HCT116 (cell line): ENCODE results near the gene ELL2. TPM values are rescaled to one million over a fixed set of nuclear protein-coding genes. Genes with fewer than 3 reads are reported as not detected.

ENCODE experiments used
- ATAC-seq: fragments of 200-7000 bp; cut with Tn5 transposase; 2 replicates; pipeline ENCODE4 v1.9.1; 2020; ENCODE audit warnings: mild to moderate bottlenecking, moderate library complexity
- BruUV-seq: library from RNA; stranded (reverse); fragments of 400-500 nt; replicated peaks from 2 replicates; lab custom pipeline; 2021; lab: Mats Ljungman, UMichigan
- CTCF ChIA-PET: fragments of 300-600 bp; sonication (Branson Sonifier 250); formaldehyde crosslinking; loops from one replicate; lab custom pipeline; 2021; ENCODE audit warnings: antibody characterized with exemption; lab: Charles Lee
- POLR2A ChIA-PET: fragments of 300-600, 350-600 bp; sonication (Branson Sonifier 250); formaldehyde crosslinking; loops from one replicate; lab custom pipeline; 2021; ENCODE audit warnings: antibody characterized with exemption; lab: Charles Lee
- RAD21 ChIA-PET, 2 experiments: fragments of 300-600 bp; sonication (Branson Sonifier 250); formaldehyde crosslinking; loops; one replicate each; lab custom pipeline; 2023; ENCODE audit warnings: low total read pairs in 2 of 2; ENCODE audit not compliant: uncharacterized antibody in 2 of 2, unreplicated experiment in 2 of 2, low non-redundant PET in 1 of 2; lab: Charles Lee
- DNase-seq: peaks from one replicate; pipeline ENCODE4 v3.0.0-alpha.2; 2010; ENCODE audit warnings: low read depth, low spot score
- H2AFZ ChIP-seq: fragments of 200-600 bp; shearing (Covaris generic), sonication (generic); 2 replicates; pipeline ENCODE4 v1.6.1; 2017; ENCODE audit warnings: low read depth, mixed run types, mixed read lengths, antibody characterized with exemption, low read length; ENCODE audit not compliant: poor library complexity, severe bottlenecking
- H3K27ac ChIP-seq: 2 replicates; pipeline ENCODE4 v1.5.1; 2012; ENCODE audit warnings: low read depth, low read length
- H3K27me3 ChIP-seq: fragments of 200-600 bp; sonication (generic); 2 replicates; pipeline ENCODE4 v1.6.1; 2016; ENCODE audit warnings: mixed run types, low read length, mixed read lengths; ENCODE audit not compliant: insufficient read depth
- H3K36me3 ChIP-seq, 2 experiments: fragments of 200-500 bp in 1 of 2; fragments of 200-600 bp in 1 of 2; sonication (Bioruptor generic) in 1 of 2; sonication (generic) in 1 of 2; 2 replicates each; pipeline versions ENCODE4 v1.5.1 to v1.6.1; 2014 to 2016; ENCODE audit warnings: low read length in 2 of 2, inconsistent platforms in 1 of 2, mixed read lengths in 1 of 2, mixed run types in 1 of 2; ENCODE audit not compliant: insufficient read depth in 2 of 2, control insufficient read depth in 1 of 2
- H3K4me1 ChIP-seq, 2 experiments: fragments of 200-600 bp in 1 of 2; sonication (generic) in 1 of 2; 2 replicates each; pipeline versions ENCODE4 v1.5.1 to v1.6.1; 2012 to 2017; ENCODE audit warnings: low read length in 2 of 2, inconsistent platforms in 1 of 2, mild to moderate bottlenecking in 1 of 2, mixed read lengths in 1 of 2, mixed run types in 1 of 2, moderate library complexity in 1 of 2; ENCODE audit not compliant: insufficient read depth in 2 of 2, control insufficient read depth in 1 of 2
- H3K4me2 ChIP-seq: fragments of 200-600 bp; sonication (generic); 2 replicates; pipeline ENCODE4 v1.6.1; 2017; ENCODE audit warnings: mixed run types, low read length, mixed read lengths
- H3K4me3 ChIP-seq, 2 experiments: fragments of 200-600 bp in 1 of 2; sonication (generic) in 1 of 2; replicated peaks in 1 of 2; 2 replicates each; pipeline ENCODE4 v1.5.1; 2011 to 2016; ENCODE audit warnings: low read length in 2 of 2, control low read depth in 1 of 2, low read depth in 1 of 2, mild to moderate bottlenecking in 1 of 2, mixed read lengths in 1 of 2, mixed run types in 1 of 2
- H3K79me2 ChIP-seq: fragments of 200-600 bp; sonication (generic); 2 replicates; pipeline ENCODE4 v1.6.1; 2017; ENCODE audit warnings: mild to moderate bottlenecking, mixed run types, low read length, moderate library complexity, mixed read lengths; ENCODE audit not compliant: insufficient read depth
- H3K9ac ChIP-seq: fragments of 200-600 bp; sonication (generic); 2 replicates; pipeline ENCODE4 v1.6.1; 2016; ENCODE audit warnings: low read length, mixed read lengths
- H3K9me2 ChIP-seq: fragments of 200-600 bp; sonication (generic), shearing (Covaris generic); 2 replicates; pipeline ENCODE4 v1.6.1; 2017; ENCODE audit warnings: mixed run types, mild to moderate bottlenecking, moderate library complexity; ENCODE audit not compliant: insufficient read depth
- H3K9me3 ChIP-seq, 2 experiments: fragments of 200-500 bp in 1 of 2; fragments of 200-600 bp in 1 of 2; sonication (Bioruptor generic) in 1 of 2; sonication (generic) in 1 of 2; 2 replicates each; pipeline ENCODE4 v1.6.1; 2014 to 2017; ENCODE audit warnings: low read length in 2 of 2, mixed read lengths in 2 of 2, inconsistent platforms in 1 of 2, low read depth in 1 of 2, mild to moderate bottlenecking in 1 of 2, mixed run types in 1 of 2, moderate library complexity in 1 of 2; ENCODE audit not compliant: control insufficient read depth in 1 of 2, insufficient read depth in 1 of 2
- H4K20me1 ChIP-seq: fragments of 200-600 bp; sonication (generic), shearing (Covaris generic); 2 replicates; pipeline ENCODE4 v1.6.1; 2017; ENCODE audit warnings: mixed run types, mild to moderate bottlenecking, moderate library complexity; ENCODE audit not compliant: insufficient read depth
- EZH2 ChIP-seq: fragments of 200-600 bp; sonication (generic); IDR thresholded peaks from 2 replicates; pipeline ENCODE4 v1.6.1; 2017; ENCODE audit warnings: antibody characterized with exemption, mixed run types
- EZH2phosphoT487 ChIP-seq: fragments of 200-600 bp; IDR thresholded peaks from 2 replicates; pipeline ENCODE4 v1.6.1; 2018; ENCODE audit warnings: antibody characterized with exemption, borderline replicate concordance
- JUND ChIP-seq: IDR thresholded peaks from 2 replicates; pipeline ENCODE4 v1.6.1; 2012
- RAD21 ChIP-seq: IDR thresholded peaks from 2 replicates; pipeline ENCODE4 v1.6.1; 2012; ENCODE audit warnings: low read depth, mild to moderate bottlenecking
- SP1 ChIP-seq: IDR thresholded peaks from 2 replicates; pipeline ENCODE4 v1.6.1; 2012; ENCODE audit warnings: low read depth
- SRF ChIP-seq: IDR thresholded peaks from 2 replicates; pipeline ENCODE4 v1.6.1; 2012; ENCODE audit warnings: low read depth
- intact Hi-C: fragments of 100-400 bp; cut with micrococcal nuclease; formaldehyde crosslinking; loops from 2 replicates; pipeline ENCODE4 v1.10.0; 2022
- total RNA-seq: library from RNA; stranded (reverse); gene quantifications from one replicate; pipeline ENCODE4 v1.2.1, GENCODE V29; 2021; ENCODE audit not compliant: unreplicated experiment
- TF ChIP-seq, protein P1 (sequence below): IDR thresholded peaks from 2 replicates; pipeline ENCODE4 v1.6.1; 2011; ENCODE audit warnings: mild to moderate bottlenecking, low read length, moderate library complexity; ENCODE audit not compliant: insufficient replicate concordance; ENCODE audit errors: extremely low read depth
- TF ChIP-seq, protein P2 (sequence below): IDR thresholded peaks from 2 replicates; pipeline ENCODE4 v1.6.1; 2012
- TF ChIP-seq, protein P3 (sequence below): IDR thresholded peaks from 2 replicates; pipeline ENCODE4 v1.6.1; 2012; ENCODE audit warnings: low read depth
- TF ChIP-seq, protein P4 (sequence below), 3 experiments: fragments of 200-600 bp in 1 of 3; sonication (generic) in 1 of 3; IDR thresholded peaks in 2 of 3; conservative IDR thresholded peaks in 1 of 3; 2 replicates each; pipeline ENCODE4 v1.5.1; 2012 to 2017; ENCODE audit warnings: low read depth in 2 of 3, low read length in 2 of 3, antibody characterized with exemption in 1 of 3, borderline replicate concordance in 1 of 3, control low read depth in 1 of 3, mild to moderate bottlenecking in 1 of 3, mixed read lengths in 1 of 3, mixed run types in 1 of 3, moderate library complexity in 1 of 3; ENCODE audit not compliant: insufficient read depth in 1 of 3

The ELL2 gene
- total RNA-seq, 1 experiment from 2014 or later = 29.8 TPM

DNA sequence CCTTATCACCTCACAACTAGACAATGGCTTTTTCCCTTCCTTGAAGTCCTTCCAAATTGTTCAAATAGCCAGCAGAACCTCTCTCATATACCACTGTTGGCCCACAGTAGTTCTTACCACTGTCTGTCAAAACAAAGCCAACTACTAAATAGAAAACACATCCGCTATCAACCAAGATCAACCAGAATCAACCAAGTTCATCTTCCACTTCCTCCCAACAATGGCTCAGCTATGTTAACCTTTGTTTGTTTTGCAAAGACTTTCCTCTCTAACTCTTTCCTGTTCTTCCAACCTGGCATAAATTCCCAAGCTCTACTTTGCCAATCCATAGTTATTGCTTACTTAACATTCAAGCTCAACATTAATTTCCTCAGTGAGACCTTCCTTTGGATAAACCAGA is 15.2 kb downstream of the ELL2 start:
- Histone ChIP-seq H3K36me3 (no peaks in the 10 kb centered on the region), H3K9me3 (no peaks in the 10 kb centered on the region), H3K9me2 (no peaks in the 10 kb centered on the region), H3K79me2 (peaks cover 29% of the 10 kb centered on the region), H3K27me3 (no peaks in the 10 kb centered on the region), H3K4me3 (no peak overlapping the region), H3K4me2 (no peak overlapping the region), H2AFZ (no peak overlapping the region), H3K9ac (no peak overlapping the region), H3K27ac (no peak overlapping the region), H3K4me1 (no peaks in the 10 kb centered on the region), H4K20me1 (no peaks in the 10 kb centered on the region)
- DNase-seq (no peak), ATAC-seq (no peak)
- RAD21 ChIA-PET = no interaction called here
- TF ChIP-seq EZH2 = no peak
- no peak for TF ChIP-seq RAD21
- TF ChIP-seq SP1 = no peak
- TF ChIP-seq, protein P1, sequence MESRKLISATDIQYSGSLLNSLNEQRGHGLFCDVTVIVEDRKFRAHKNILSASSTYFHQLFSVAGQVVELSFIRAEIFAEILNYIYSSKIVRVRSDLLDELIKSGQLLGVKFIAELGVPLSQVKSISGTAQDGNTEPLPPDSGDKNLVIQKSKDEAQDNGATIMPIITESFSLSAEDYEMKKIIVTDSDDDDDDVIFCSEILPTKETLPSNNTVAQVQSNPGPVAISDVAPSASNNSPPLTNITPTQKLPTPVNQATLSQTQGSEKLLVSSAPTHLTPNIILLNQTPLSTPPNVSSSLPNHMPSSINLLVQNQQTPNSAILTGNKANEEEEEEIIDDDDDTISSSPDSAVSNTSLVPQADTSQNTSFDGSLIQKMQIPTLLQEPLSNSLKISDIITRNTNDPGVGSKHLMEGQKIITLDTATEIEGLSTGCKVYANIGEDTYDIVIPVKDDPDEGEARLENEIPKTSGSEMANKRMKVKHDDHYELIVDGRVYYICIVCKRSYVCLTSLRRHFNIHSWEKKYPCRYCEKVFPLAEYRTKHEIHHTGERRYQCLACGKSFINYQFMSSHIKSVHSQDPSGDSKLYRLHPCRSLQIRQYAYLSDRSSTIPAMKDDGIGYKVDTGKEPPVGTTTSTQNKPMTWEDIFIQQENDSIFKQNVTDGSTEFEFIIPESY = no peak
- TF ChIP-seq, protein P2, sequence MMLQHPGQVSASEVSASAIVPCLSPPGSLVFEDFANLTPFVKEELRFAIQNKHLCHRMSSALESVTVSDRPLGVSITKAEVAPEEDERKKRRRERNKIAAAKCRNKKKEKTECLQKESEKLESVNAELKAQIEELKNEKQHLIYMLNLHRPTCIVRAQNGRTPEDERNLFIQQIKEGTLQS = no peak
- TF ChIP-seq SRF = no peak
- no peak for TF ChIP-seq JUND
- TF ChIP-seq, protein P3, sequence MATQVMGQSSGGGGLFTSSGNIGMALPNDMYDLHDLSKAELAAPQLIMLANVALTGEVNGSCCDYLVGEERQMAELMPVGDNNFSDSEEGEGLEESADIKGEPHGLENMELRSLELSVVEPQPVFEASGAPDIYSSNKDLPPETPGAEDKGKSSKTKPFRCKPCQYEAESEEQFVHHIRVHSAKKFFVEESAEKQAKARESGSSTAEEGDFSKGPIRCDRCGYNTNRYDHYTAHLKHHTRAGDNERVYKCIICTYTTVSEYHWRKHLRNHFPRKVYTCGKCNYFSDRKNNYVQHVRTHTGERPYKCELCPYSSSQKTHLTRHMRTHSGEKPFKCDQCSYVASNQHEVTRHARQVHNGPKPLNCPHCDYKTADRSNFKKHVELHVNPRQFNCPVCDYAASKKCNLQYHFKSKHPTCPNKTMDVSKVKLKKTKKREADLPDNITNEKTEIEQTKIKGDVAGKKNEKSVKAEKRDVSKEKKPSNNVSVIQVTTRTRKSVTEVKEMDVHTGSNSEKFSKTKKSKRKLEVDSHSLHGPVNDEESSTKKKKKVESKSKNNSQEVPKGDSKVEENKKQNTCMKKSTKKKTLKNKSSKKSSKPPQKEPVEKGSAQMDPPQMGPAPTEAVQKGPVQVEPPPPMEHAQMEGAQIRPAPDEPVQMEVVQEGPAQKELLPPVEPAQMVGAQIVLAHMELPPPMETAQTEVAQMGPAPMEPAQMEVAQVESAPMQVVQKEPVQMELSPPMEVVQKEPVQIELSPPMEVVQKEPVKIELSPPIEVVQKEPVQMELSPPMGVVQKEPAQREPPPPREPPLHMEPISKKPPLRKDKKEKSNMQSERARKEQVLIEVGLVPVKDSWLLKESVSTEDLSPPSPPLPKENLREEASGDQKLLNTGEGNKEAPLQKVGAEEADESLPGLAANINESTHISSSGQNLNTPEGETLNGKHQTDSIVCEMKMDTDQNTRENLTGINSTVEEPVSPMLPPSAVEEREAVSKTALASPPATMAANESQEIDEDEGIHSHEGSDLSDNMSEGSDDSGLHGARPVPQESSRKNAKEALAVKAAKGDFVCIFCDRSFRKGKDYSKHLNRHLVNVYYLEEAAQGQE = no peak
- TF ChIP-seq, protein P4, sequence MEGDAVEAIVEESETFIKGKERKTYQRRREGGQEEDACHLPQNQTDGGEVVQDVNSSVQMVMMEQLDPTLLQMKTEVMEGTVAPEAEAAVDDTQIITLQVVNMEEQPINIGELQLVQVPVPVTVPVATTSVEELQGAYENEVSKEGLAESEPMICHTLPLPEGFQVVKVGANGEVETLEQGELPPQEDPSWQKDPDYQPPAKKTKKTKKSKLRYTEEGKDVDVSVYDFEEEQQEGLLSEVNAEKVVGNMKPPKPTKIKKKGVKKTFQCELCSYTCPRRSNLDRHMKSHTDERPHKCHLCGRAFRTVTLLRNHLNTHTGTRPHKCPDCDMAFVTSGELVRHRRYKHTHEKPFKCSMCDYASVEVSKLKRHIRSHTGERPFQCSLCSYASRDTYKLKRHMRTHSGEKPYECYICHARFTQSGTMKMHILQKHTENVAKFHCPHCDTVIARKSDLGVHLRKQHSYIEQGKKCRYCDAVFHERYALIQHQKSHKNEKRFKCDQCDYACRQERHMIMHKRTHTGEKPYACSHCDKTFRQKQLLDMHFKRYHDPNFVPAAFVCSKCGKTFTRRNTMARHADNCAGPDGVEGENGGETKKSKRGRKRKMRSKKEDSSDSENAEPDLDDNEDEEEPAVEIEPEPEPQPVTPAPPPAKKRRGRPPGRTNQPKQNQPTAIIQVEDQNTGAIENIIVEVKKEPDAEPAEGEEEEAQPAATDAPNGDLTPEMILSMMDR (IDR thresholded peaks at IDR 0.05 in 2 of 3, conservative IDR thresholded peaks at IDR 0.05 in 1 of 3; ENCODE audit: borderline replicate concordance in 1 of 3, insufficient read depth in 1 of 3, low read depth in 2 of 3, low read length in 2 of 3) = no peak
- TF ChIP-seq EZH2phosphoT487 = no peak
- BruUV-seq = no TSS peak
- intact Hi-C loops = no loop called here
- POLR2A ChIA-PET = no interaction called here
- CTCF ChIA-PET = no interaction called here
